Measurements from ENCODE around the gene MED15.

The MED15 gene

DNA sequence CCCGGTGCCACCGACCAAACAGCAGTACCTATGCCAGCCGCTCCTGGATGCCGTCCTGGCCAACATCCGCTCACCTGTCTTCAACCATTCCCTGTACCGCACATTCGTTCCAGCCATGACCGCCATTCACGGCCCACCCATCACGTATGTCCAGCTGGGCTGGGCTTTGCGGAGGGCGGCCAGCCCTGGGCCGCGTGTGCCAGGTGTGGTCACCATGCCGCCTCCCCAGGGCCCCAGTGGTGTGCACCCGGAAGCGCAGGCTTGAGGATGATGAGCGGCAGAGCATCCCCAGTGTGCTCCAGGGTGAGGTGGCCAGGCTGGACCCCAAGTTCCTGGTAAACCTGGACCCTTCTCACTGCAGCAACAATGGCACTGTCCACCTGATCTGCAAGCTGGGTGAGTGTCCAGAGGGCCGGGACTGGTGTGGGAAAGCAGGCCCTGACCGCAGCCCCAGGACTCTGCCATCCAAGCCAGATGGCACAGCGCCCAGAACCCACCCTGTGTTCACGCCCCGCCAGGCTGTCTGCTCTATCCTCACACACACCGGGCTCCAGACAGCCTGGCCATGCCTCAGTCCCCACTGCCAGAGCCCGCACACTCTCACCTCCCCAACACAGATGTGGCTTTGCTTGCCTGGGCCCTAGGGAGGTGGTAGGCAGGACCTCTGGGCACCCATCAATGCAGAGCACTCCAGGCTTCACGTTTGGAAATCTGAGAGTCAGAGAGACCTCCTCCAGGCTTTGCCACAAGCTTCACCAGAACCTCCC lies 77.6 kb downstream of the MED15 start:
- no peak overlapping the region for H3K27ac Mint-ChIP-seq (ENCODE audit: low read depth)
- DNase-seq (ENCODE audit: low spot score in 2 of 2), result no peak

DNA sequence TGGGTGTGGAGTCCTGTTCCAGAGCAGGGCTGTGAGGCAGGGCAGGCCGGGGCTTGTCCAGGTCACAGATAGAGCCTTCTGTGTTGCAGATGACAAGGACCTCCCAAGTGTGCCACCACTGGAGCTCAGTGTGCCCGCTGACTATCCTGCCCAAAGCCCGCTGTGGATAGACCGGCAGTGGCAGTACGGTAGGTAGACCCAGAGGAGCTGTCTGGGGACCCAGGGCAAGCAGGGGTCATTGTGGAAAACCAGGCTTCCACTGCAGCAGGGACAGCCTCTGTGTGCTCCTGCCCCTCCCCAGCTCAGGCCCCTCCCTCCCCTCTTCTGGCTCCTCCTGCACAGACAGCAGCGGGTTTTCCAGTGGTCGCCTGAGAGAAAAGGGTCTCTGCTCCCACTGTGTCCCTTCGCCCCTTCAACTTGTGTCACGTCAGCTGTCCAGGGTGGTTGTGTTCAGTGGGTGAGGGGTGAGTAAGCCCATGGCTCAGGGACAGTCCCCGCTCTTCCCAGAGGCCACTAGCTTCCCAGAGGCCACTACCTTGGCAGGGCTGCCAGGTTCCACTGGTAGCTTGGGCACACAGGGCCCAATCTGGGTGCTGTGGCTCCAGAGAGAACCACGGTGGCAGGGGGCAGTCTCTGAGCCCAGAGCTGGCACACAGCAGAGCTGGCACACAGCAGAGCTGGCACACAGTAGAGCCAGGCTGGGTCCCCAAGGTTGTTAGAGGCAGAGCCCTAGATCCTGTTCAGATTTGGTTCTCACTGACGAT lies 78.4 kb downstream of the MED15 start:
- no peak overlapping the region for H3K27ac Mint-ChIP-seq (ENCODE audit: low read depth)
- H3K4me1 Mint-ChIP-seq, result peaks cover 1% of the 10 kb centered on the region
- DNase-seq (ENCODE audit: low spot score in 2 of 2) (no peak), ATAC-seq (replicated peaks; ENCODE audit: extremely low read depth, poor library complexity, severe bottlenecking) (no peak)
- H3K9me3 Mint-ChIP-seq, result no peaks in the 10 kb centered on the region
- H3K27me3 Mint-ChIP-seq, result no peaks in the 10 kb centered on the region
- peaks cover 28% of the 10 kb centered on the region for H3K36me3 Mint-ChIP-seq (ENCODE audit: insufficient read depth)
- no peak overlapping the region for H3K4me3 Mint-ChIP-seq

More for the DNA sequence above, 77.6 kb downstream of the MED15 start:
- no peaks in the 10 kb centered on the region for H3K27me3 Mint-ChIP-seq
- no peaks in the 10 kb centered on the region for H3K9me3 Mint-ChIP-seq
- H3K36me3 Mint-ChIP-seq (ENCODE audit: insufficient read depth), result peaks cover 29% of the 10 kb centered on the region
- no peak for ATAC-seq (replicated peaks; ENCODE audit: extremely low read depth, poor library complexity, severe bottlenecking)
- peaks cover 8% of the 10 kb centered on the region for H3K4me1 Mint-ChIP-seq
- H3K4me3 Mint-ChIP-seq, result no peak overlapping the region

DNA sequence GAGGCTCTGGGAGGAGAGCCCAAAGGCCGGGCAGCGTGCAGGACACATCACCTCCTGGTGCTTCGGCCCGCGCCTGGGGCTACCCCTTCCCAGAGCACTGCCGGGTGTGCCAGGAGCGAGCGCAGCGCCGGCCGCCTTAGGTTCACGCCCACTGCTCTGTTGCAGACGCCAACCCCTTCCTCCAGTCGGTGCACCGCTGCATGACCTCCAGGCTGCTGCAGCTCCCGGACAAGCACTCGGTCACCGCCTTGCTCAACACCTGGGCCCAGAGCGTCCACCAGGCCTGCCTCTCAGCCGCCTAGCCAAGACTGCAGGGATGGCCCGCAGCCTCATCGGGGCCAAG lies 79.0 kb downstream of the MED15 start:
- no peaks in the 10 kb centered on the region for H3K9me3 Mint-ChIP-seq
- ATAC-seq (replicated peaks; ENCODE audit: extremely low read depth, poor library complexity, severe bottlenecking), result no peak
- H3K36me3 Mint-ChIP-seq (ENCODE audit: insufficient read depth), result peaks cover 28% of the 10 kb centered on the region
- no peaks in the 10 kb centered on the region for H3K27me3 Mint-ChIP-seq
- DNase-seq (ENCODE audit: low spot score in 2 of 2), result no peak
- no peak overlapping the region for H3K4me3 Mint-ChIP-seq
- H3K27ac Mint-ChIP-seq (ENCODE audit: low read depth), result no peak overlapping the region
- peaks cover 5% of the 10 kb centered on the region for H3K4me1 Mint-ChIP-seq

DNA sequence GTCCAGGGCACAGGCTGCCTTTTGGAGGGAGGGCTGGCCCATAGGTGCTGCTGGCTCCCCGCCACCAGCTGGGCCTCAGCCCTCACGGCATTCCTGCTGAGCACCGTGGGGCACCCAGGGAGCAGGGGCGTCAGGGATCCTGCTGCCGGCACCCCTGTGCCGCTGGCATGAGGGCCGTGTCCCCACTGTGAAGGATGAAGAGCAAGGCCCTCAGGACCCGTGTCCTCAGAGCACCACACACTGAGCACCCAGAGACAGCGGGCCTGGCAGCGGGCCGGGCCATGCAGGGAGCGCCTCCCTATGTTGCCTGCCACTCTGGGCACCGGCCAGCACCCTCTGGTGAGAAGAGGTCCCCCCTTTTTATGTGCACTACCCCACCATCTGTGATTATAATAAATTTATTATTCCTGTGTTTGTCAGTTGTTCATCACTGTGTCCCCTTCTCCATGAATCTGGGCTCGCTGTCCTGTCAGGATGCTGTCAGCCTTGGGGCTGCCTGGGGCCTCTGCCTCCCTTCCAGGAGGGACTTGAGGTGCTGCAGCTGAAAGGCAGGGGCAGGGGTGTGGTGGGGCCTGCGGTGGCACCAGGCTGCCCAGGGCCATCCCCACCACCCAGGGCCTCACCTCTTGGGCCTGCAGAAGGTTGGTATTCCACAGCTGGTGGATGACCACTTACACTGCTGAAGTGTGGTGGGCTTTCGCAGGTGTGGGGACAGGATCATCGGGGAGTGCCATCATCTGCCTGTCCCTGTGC lies 80.0 kb downstream of the MED15 start:
- Mint-ChIP-seq H3K4me3 (no peak overlapping the region), H3K27ac (ENCODE audit: low read depth) (no peak overlapping the region), H3K27me3 (no peaks in the 10 kb centered on the region), H3K4me1 (peaks cover 5% of the 10 kb centered on the region), H3K9me3 (no peaks in the 10 kb centered on the region), H3K36me3 (ENCODE audit: insufficient read depth) (peaks cover 25% of the 10 kb centered on the region)
- no peak for ATAC-seq (replicated peaks; ENCODE audit: extremely low read depth, poor library complexity, severe bottlenecking)
- no peak for DNase-seq (ENCODE audit: low spot score in 2 of 2)

DNA sequence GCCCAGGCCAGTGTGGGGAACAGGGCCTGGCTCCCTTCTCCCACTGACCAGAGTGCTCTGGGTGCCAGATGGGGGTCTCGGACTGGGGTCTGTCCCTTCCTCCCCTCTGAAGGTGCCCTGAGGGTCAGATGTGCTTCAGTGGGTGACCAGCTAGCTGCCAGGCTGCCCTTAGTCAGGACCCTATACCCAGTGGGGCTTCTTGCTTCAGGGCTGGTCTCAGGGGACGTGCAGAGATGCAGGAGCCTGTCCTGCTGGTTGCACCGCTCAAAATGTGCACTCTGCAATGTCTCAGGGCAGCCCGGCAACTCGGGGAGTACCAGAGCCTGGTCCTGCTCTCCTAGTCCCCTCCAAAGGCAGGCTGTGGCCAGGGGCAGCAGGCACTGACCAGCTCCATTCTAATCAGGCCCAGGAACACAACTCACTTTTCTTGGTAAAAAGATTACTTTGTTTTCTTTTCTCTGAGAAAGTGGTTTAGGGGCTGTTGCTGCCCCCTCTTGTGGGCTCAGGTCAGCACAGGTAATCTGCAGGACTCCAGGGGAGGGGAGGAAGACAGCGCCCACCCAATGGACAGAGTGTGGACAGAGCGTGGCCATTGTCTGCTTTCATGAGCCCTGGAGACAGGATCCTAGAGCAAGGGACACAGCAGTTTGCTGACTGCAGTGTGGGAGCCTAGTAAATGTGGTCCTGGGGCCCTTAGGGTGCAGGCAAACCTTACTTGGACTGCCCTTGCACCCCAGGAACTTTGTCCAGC lies 80.9 kb downstream of the MED15 start:
- DNase-seq (ENCODE audit: low spot score in 2 of 2) (no peak), ATAC-seq (replicated peaks; ENCODE audit: extremely low read depth, poor library complexity, severe bottlenecking) (no peak)
- Mint-ChIP-seq H3K27ac (ENCODE audit: low read depth) (no peak overlapping the region), H3K9me3 (no peaks in the 10 kb centered on the region), H3K4me3 (no peak overlapping the region), H3K4me1 (peaks cover 5% of the 10 kb centered on the region), H3K27me3 (no peaks in the 10 kb centered on the region), H3K36me3 (ENCODE audit: insufficient read depth) (peaks cover 19% of the 10 kb centered on the region)

DNA sequence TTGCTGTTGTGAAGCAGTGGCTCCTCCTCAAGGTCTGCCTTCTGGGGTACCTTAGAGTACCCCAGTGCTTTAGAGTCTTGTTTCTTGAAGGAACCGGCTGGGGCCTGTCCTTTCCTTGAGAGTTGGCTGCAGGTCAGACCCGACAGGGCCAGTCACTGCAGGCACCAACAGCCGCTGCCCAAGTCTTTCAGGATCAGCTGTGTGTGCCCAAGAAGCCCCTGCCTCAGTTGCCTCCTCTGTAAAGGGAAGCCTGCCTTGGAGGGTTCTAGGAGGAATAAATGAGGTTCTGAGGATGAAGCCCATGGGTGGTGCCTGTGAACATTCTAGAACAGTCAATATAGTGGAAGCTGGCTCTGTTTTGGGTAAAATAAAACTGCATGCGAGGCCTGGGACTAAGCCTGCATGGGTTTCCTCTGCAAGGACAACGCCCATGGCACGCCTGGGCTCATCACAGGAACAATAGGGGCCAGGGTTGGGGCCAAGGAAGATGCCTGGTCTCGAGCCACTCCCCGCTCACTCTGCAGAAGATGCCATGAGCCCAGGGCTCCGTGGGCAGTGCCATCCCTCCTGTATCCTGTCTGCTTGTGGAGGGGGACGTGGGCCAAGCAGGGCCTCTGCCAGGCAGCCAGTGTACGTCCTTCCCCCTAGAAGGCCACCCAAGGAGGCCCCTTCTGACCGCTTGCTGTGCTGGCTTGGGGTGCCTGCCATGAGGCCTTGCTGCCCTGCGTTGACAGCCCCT lies 81.6 kb downstream of the MED15 start:
- no peaks in the 10 kb centered on the region for H3K27me3 Mint-ChIP-seq
- ATAC-seq (replicated peaks; ENCODE audit: extremely low read depth, poor library complexity, severe bottlenecking) (no peak), DNase-seq (ENCODE audit: low spot score in 2 of 2) (no peak)
- no peak overlapping the region for H3K4me3 Mint-ChIP-seq
- peaks cover 5% of the 10 kb centered on the region for H3K4me1 Mint-ChIP-seq
- no peak overlapping the region for H3K27ac Mint-ChIP-seq (ENCODE audit: low read depth)
- H3K9me3 Mint-ChIP-seq, result no peaks in the 10 kb centered on the region
- H3K36me3 Mint-ChIP-seq (ENCODE audit: insufficient read depth), result peaks cover 16% of the 10 kb centered on the region

DNA sequence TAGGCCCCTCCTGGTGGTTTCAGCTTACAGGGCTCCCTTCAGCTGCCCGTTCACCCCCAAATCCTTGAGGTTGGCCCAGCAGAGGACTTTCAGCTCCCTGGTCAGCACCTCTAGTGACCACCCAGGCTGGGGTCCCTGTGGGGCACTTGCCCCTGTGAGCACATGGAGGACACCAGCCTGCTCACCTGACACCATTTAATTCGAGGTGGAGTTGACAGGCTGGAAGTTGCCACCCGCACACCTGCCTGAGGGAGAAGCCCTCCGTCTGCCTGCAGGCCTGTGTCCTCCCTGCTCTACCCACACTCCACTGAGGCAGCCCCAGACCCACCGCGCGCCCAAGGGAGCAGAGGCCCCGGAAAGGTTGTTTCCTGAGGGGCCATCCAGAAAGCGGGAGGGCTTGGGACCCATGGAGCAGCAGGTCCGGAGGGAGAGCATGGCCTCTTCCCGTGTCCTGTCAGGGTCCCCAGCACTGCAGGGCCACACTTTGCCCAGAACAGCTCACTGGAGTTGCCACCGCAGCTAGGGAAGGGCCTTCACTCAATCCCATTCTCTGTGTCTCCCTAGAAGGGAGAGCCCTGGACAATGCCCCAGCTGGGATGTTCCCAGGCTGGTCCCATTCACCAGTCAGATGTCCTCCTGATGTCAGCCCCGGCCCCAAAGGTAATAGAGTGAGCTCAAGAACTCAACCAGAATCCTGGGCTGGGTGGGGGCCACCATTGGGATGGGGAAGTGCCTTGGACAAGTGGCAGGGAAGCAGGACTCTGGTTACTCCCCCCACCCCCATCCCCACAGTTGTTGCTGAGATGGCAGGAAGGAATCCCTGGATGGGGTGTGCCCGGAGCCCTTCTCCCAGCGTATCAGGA lies 82.4 kb downstream of the MED15 start:
- Mint-ChIP-seq H3K36me3 (ENCODE audit: insufficient read depth) (peaks cover 13% of the 10 kb centered on the region), H3K4me3 (no peak overlapping the region), H3K9me3 (no peaks in the 10 kb centered on the region), H3K4me1 (peaks cover 5% of the 10 kb centered on the region), H3K27ac (ENCODE audit: low read depth) (peak overlapping the region; percentile 22), H3K27me3 (no peaks in the 10 kb centered on the region)
- no peak for DNase-seq (ENCODE audit: low spot score in 2 of 2)
- ATAC-seq (replicated peaks; ENCODE audit: extremely low read depth, poor library complexity, severe bottlenecking), result no peak

DNA sequence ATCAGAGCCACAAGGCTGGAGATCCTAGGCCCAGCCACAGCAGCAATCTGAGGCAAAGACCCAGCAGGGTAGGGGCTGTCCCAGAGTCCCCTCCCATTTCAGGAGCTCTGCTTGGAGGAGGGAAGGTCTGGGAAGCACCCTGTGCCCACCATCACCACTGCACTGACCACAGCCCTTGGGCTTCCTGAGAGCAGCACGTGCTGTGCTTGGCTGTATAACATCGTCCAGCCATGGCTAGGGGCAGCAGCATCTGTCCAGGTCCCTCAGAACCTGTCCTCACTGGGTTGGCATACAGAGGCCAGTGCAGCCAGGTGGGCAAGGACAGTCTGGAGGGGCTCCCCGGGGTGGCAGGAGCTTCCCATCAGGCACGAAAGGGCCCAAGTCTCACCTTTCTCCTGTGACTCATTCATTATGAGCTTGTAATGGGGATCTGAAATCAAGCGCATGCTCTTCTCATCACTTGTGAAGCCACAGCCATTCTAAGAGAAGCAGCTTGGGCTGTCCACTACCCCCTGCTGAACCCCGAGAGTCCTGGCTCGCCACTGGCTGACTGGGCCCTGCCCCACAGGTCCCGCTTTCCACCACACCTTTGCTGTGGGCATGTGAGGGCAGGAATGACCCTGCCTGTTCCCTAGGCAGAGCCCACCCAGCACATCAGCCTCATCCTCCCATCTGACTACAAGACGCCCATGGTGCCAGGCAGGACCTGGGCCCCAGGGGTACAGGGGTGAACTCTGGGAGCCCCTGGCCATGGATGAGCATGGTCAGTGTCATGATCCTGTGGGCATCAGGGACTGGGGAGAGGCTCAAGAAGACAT lies 83.3 kb downstream of the MED15 start:
- peak overlapping the region; percentile 39 for H3K27ac Mint-ChIP-seq (ENCODE audit: low read depth)

DNA sequence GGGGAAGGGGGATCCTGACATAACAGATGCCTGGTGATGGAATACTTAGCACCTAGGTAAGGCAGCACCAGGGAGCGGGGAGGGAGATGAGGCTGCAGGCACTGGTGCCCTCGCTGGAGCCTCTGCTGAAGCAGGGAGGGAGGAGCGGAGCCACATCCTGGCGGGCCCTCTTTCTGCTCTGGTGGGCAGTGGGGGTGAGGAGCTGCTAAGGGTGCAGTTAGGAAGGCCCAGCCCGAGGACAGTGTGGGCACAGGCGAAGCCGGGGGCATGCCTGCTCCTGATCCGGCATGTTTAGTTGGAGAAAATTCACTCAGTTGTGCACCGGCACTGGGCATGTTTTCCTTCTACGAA lies 83.9 kb downstream of the MED15 start:
- no peak for ATAC-seq (replicated peaks; ENCODE audit: extremely low read depth, poor library complexity, severe bottlenecking)

More for the DNA sequence above, 83.3 kb downstream of the MED15 start:
- H3K4me3 Mint-ChIP-seq, result no peak overlapping the region
- peaks cover 8% of the 10 kb centered on the region for H3K36me3 Mint-ChIP-seq (ENCODE audit: insufficient read depth)
- ATAC-seq (replicated peaks; ENCODE audit: extremely low read depth, poor library complexity, severe bottlenecking) (no peak), DNase-seq (ENCODE audit: low spot score in 2 of 2) (no peak)
- H3K4me1 Mint-ChIP-seq, result peaks cover 5% of the 10 kb centered on the region
- no peaks in the 10 kb centered on the region for H3K9me3 Mint-ChIP-seq
- H3K27me3 Mint-ChIP-seq, result no peaks in the 10 kb centered on the region

DNA sequence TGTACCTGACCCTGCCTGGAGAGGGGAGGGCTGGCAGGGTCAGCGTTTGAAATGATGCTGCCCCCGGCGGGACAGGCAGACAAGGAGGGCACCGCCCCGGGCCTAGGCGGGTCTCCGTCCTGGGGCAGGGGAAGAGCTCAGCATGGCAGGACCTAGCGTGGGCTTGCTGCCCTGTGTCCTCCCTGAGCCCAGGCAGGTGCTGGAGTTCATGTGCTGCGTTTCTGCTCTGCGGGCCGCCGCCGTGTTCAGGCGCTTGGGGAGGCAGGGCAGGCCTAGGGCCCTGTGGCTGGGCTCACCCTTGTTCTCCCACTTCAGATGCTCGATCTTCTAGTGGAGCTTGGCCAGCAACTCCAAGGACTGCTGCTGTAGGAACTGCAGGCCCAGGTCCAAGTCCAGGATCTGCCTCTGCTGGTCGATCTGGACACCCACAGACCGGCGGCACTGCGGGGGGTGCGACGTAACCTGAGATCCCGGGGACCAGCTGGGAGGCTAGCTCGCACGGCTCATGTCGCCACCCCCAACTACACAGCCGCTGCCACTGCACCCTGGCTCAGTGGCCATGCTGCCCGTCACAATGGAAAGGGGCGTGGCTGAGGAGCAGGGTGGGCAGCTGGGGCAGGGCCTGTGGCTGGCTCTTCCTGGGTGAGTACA lies 84.4 kb downstream of the MED15 start:
- Mint-ChIP-seq H3K27me3 (no peaks in the 10 kb centered on the region), H3K4me3 (no peak overlapping the region), H3K9me3 (no peaks in the 10 kb centered on the region), H3K4me1 (peaks cover 5% of the 10 kb centered on the region), H3K27ac (ENCODE audit: low read depth) (peak overlapping the region; percentile 39), H3K36me3 (ENCODE audit: insufficient read depth) (peaks cover 7% of the 10 kb centered on the region)
- ATAC-seq (replicated peaks; ENCODE audit: extremely low read depth, poor library complexity, severe bottlenecking), result no peak
- no peak for DNase-seq (ENCODE audit: low spot score in 2 of 2)

More for the DNA sequence above, 83.9 kb downstream of the MED15 start:
- Mint-ChIP-seq H3K9me3 (no peaks in the 10 kb centered on the region), H3K4me3 (no peak overlapping the region), H3K4me1 (peaks cover 5% of the 10 kb centered on the region), H3K27ac (ENCODE audit: low read depth) (peak overlapping the region; percentile 39), H3K36me3 (ENCODE audit: insufficient read depth) (peaks cover 7% of the 10 kb centered on the region), H3K27me3 (no peaks in the 10 kb centered on the region)
- DNase-seq (ENCODE audit: low spot score in 2 of 2), result no peak

Data from central memory CD8-positive, alpha-beta T cell (primary cell).